MM.1S (cell line): ENCODE results near the gene MICALL2.

Experiments used
- EZH2 ChIP-seq: fragments of 300-600 bp; sonication (generic); optimal IDR thresholded peaks from 2 replicates; pipeline ENCODE3; 2017; ENCODE audit warnings: low read depth, mild to moderate bottlenecking, antibody characterized with exemption, low read length, mixed read lengths
- TF ChIP-seq, protein P1 (sequence below): fragments of 300-600 bp; sonication (generic); IDR thresholded peaks from 2 replicates; pipeline ENCODE4 v1.5.1; 2016; ENCODE audit warnings: antibody characterized with exemption, low read length, mixed read lengths

DNA sequence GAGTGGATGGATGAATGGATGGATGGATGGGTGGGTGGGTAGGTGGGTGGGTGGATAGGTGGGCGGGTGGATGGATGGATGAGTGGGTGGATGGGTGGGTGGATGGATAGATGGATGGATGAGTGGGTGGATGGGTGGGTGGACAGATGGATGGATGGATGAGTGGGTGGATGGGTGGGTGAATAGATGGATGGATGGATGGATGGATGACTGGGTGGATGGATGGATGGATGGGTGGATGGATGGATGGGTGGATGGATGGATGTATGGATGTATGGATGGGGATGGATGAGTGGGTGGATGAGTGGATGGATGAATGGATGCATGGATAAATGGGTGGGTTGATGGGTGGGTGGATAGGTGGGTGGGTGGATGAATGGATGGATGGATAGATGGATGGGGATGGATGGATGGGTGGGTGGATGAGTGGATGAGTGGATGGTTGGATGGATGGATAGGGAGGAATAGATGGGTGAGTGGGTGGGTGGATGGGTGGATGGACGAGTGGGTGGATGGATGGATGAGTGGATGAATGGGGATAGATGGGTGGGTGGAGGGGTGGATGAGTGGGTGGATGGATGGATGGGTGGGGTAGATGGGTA is 43.8 kb downstream of the MICALL2 start:
- TF ChIP-seq, protein P1, sequence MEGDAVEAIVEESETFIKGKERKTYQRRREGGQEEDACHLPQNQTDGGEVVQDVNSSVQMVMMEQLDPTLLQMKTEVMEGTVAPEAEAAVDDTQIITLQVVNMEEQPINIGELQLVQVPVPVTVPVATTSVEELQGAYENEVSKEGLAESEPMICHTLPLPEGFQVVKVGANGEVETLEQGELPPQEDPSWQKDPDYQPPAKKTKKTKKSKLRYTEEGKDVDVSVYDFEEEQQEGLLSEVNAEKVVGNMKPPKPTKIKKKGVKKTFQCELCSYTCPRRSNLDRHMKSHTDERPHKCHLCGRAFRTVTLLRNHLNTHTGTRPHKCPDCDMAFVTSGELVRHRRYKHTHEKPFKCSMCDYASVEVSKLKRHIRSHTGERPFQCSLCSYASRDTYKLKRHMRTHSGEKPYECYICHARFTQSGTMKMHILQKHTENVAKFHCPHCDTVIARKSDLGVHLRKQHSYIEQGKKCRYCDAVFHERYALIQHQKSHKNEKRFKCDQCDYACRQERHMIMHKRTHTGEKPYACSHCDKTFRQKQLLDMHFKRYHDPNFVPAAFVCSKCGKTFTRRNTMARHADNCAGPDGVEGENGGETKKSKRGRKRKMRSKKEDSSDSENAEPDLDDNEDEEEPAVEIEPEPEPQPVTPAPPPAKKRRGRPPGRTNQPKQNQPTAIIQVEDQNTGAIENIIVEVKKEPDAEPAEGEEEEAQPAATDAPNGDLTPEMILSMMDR: no peak
- no peak for TF ChIP-seq EZH2
